Measurements from ENCODE around the gene COPS3.
"Not testable (repeated sequence)": the region's sequence is repeated elsewhere in the genome, so short reads cannot be mapped to it uniquely, and the experiment has no call there.

Gene COPS3

DNA sequence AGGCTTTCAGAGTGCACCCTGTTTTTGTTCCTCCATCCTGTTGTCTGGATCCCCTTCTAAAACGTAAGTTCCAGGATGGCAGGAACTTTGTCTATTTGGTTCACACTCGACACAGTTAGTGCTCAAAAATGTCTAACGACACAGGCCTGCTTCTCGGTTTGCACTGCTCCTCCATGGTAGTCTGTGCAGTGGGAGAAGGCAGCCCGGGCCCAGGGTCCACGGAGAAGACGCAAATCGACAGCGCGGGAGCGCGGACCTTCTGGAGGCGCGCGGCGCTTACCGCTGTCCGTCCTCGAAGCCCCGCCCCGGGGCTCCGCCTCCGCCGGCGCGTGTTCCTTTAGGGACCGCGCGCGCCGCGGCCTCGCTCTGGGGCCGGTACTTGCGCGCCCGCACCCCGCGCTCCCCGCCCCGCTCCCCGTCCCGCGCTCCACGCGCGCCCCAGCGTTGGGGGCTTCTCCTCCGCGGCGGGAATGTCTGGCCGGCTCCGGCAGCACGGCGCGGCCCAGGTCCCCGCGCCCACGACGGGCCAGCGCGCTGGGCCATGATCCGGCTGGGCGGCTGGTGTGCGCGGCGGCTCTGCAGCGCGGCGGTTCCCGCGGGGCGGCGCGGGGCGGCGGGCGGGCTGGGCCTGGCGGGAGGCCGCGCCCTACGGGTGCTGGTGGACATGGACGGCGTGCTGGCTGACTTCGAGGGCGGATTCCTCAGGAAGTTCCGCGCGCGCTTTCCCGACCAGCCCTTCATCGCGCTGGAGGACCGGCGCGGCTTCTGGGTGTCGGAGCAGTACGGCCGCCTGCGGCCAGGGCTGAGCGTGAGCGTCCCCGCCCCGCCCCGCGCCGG, 22.2 kb upstream of the COPS3 start, which contains the start of gene NT5M:
Gene NT5M (plus strand): TSS at position 364 of the 837 bp plus-strand sequence. CDS start 178 bp downstream, at position 542.
- FAIRE-seq (no peak), DNase-seq (ENCODE audit: low spot score) (peak; percentile 13)

DNA sequence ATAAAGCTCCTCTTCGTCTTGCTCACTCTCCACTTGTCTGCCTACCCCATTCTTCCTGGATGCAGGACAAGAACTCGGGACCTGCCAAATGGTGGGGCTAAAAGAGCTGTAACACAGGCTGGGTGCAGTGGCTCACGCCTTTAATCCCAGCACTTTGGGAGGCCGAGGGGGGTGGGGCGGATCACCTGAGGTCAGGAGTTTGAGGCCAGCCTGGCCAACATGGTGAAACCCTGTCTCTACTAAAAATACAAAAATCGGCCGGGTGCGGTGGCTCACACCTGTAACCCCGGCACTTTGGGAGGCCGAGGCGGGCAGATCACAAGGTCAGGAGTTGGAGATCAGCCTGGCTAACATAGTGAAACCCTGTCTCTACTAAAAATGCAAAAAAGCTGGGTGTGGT, 20.6 kb upstream of the COPS3 start:
- not testable (repeated sequence) for DNase-seq (ENCODE audit: low spot score); FAIRE-seq

DNA sequence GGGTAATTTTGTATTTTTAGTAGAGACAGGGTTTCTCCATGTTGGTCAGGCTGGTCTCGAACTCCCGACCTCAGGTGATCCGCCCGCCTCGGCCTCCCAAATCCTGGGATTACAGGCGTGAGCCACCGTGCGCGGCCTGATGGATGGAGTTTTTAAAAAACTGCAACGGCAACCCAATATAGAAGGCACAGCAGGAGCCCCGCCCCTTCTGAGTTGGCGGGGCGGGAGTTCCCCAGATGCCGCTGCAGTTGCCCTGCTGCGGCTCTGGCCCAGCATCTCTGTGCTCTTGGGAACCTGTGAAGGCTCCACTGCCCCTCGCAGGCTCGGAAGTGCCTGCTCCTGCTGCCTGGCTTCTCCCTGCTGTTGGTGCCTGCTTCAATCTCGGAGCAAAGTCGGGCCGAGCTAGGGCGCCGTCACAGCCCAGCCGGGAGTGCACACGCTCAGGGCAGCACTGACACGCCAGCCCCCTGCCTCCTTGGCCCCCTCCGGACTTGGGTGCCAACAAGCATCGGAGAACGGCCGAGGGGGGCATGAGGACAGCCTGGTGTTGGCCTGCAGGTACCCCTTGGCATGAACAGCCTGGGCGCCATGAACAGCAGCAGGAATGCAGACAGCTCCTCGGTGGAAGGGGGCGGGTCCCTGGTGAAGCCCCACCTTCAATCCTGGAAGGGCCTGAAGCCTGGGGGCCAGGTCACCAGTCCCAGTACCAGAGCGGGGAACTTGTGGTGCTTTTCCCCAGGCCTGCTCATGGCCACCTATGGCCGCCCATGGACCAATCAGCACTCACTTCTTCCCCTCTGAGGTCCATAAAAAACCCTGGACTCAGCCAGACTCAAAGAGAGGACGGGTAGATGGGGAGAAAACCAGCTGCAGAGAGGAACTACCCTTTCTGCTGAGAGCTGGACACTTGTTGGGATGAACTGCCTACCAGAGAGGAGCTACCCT, 19.9 kb upstream of the COPS3 start:
- FAIRE-seq (no peak), DNase-seq (ENCODE audit: low spot score) (peak; percentile 8)

DNA sequence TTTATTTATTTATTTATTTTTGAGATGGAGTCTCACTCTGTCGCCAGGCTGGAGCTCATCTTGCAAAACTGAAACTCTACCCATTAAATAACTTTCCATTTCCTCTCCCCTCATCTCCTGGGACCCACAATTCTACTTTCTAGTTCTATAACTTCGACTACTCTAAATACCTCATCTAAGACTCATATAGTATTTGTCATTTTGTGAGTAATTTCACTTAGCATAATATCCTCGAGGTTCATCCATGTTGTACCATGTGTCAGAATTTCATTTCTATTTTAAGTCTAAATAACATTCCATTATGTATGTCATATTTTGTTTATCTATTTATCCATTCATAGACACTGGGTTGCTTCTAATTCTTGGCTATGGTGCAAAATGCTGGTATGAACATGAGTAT, 17.1 kb upstream of the COPS3 start:
- no peak for FAIRE-seq
- DNase-seq (ENCODE audit: low spot score): no peak

DNA sequence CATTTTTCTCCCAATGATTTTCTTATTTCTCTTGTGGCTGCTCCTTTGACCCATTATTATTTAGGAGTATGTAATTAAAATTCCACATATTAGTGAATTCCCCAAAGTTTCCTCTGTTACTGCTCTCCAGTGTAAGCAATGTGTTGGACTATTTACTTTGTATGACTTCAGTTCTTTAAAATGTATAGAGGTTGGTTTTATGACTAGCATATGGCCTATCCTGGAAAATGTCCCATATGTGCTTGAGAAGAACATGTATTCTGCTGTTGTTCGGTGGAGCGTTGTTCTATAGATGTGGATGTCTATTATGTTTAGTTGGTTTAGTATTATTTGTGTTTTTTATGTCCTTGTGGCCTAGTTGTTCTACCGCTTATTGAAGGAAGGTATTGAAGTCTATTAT, 16.2 kb upstream of the COPS3 start:
- FAIRE-seq: no peak

DNA sequence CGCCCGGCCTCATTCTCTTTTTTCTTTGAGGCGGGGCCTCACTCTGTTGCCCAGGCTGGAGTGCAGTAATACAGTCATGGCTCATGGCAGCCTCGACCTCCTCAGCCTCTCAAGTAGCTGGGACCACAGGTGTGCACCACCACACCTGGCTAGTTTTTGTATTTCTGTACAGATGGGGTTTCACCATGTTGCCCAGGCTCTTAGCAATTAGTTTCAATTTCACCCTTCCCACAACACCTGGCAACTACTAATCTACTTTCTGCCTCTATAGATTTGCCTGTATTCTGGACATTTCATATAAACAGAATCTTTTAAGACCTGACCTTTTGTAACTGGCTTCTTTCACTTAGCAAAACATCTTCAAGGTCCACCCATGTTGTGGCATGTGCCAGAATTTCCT, 14.1 kb upstream of the COPS3 start:
- no peak for FAIRE-seq

More for the DNA sequence above, 16.2 kb upstream of the COPS3 start:
- no peak for DNase-seq (ENCODE audit: low spot score)

DNA sequence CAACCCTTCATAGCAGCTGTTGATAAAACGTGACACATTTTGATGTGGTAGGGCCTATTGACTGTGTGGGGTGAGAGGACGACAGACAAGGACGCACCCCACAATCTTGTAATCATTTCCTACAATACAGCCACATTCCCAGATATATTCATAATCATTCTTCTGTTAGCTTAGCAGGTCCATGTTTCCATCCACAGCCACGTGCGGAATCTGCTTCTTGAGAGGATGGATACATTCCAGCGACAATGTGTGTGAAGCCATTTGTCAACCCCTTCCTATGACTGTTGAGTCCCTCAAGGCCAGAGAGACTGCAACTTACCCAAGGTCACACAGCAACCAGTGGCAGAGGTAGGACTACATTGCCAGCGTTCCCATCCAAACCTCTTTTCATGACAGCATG, 8.7 kb upstream of the COPS3 start:
- DNase-seq (ENCODE audit: low spot score): no peak
- FAIRE-seq: no peak

More for the DNA sequence above, 14.1 kb upstream of the COPS3 start:
- DNase-seq (ENCODE audit: low spot score): no peak

DNA sequence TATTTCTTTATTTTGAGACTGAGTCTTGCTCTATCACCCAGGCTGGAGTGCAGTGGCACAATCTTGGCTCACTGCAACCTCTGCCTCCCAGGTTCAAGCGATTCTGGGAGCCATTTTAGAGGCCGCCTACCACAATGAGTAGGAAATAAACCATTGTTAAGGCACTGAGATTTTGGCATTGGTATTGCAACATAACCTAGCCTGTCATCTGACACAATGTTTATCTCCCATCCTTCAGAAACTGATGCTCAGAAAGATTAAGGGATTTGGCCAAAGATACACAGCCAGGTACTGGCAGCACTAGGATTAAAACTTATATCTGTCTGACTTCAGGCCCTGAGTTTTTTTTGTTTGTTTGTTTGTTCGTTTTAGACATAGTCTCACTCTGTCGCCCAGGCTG, 8.0 kb upstream of the COPS3 start:
- FAIRE-seq (no peak), DNase-seq (ENCODE audit: low spot score) (no peak)

DNA sequence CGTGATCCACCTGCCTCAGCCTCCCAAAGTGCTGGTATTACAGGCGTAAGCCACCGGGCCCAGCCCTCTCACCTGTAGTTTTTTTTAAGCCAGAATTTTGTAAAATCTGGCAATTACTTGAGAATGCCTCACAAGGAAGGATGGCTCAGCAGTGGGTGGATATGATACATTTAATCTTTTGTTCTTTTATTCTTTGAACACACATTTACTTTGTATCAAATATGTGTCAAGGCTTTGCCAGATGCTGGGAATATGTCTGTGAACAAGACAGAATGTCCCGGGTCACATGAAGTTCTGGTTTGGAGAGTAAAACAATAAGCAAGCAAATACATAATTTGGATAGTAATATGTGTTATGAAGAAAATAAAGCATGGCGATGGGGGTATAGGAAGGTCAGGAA, 4.9 kb upstream of the COPS3 start:
- no peak for FAIRE-seq

DNA sequence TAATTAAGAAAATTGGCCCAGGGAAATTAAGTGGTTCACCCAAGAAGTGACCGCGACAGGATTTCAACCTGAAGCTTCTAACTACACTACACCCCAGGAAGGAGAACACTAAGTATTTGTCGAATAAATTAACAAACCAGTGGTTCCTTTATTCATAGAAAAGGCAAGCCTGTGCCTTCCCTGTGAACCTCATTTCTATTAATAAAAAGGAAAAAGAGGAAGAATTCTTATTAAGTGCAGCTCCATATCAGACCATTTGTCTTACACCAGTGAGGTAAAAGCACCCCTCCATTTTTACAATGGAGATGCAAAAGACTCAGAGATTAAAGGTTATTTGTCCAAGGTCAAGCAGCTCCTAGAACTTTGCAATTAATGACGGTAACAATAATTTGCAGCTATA, 1.7 kb downstream of the COPS3 start:
- no peak for FAIRE-seq

More for the DNA sequence above, 4.9 kb upstream of the COPS3 start:
- no peak for DNase-seq (ENCODE audit: low spot score)

DNA sequence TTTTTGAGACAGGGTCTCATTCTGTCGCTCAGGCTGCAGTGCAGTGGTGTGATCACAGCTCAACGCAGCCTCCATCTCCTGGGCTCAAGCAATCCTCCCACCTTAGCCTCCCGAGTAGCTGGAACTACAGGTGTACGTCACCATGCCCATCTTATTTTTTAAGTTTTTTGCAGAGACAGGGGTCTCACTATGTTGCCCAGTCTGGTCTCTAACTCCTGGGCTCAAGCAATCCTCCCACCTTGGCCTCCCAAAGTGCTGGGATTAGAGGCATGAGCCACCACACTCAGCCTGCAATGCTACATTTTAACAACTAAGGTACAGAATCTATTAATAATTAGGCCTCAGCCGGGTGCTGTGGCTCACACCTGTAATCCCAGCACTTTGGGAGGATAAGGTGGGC, 3.6 kb downstream of the COPS3 start:
- FAIRE-seq; DNase-seq (ENCODE audit: low spot score): not testable (repeated sequence)

More for the DNA sequence above, 1.7 kb downstream of the COPS3 start:
- no peak for DNase-seq (ENCODE audit: low spot score)

DNA sequence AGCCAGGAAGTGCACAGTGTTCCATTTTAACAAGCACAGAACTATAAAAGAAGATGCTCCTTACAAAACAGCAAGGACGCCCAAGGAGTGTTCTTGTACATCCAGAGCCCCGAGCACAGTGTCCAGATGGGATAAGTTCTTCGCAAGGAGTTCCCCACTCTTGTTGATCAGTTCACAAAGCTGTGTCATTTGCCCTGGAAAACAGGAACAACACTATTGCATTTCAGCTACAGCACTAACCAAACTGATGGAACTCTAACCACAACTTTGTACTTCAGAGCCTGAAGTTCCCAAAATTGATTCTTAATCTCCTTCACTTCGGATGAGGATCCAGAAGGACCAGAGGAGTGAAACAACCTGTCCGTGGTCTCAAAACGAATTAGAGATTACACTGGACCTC, 5.1 kb downstream of the COPS3 start:
- FAIRE-seq: no peak
- DNase-seq (ENCODE audit: low spot score): no peak

DNA sequence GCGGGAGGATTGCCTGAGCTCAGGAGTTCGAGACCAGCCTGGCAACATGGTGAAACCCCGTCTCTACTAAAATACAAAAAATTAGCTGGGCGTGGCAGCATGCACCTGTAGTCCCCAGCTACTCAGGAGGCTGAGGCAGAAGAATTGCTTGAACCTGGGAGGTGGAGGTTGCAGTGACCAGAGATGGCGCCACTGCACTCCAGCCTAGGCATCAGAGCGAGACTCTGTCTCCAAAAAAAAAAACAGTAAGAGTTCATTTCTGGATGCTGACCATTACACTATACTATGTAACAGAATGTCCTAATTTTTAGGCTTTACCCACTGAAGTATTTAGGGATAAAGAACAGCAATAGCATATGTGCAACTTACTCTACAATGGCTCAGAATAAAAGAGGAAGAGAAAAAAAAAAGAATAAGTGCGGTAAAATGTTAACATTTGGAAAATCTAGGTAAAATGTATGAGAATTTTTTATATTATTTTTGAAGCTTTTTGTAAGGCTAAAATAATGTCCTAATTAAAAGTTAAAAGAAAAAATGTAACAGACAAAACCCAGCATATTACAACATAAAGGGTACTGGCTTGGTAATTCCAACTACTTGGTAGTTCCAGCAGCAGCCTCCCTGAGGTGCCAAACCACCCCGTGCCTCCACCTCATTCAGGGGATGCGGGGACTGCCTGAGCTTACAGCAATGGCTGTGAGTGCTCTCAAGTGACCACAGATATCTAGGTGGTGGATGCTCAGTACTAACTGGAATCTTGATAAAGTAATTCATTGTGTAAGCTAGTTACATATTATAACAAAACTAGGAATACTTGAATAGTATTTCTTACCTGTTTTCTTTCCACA, 10.9 kb downstream of the COPS3 start:
- FAIRE-seq (no peak), DNase-seq (ENCODE audit: low spot score) (no peak)

DNA sequence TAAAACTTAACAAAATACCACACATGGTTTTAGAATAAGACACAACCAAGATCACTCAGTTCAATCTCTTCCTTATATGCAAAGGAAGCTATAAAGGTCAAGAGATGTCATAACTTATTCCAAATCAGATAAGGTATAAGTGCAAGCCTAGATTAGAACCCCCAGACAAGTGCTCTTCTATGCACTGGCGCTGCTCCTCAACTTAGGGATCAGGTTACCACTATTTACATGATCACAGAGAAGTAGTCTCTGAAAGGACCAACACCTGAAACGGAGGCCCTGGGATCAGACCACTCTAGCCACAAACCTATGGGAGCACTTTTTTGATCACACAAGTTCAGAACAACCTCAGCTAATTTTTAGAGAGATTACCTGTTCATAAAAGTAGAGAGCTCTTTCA, 16.6 kb downstream of the COPS3 start:
- DNase-seq (ENCODE audit: low spot score) (no peak), FAIRE-seq (no peak)

DNA sequence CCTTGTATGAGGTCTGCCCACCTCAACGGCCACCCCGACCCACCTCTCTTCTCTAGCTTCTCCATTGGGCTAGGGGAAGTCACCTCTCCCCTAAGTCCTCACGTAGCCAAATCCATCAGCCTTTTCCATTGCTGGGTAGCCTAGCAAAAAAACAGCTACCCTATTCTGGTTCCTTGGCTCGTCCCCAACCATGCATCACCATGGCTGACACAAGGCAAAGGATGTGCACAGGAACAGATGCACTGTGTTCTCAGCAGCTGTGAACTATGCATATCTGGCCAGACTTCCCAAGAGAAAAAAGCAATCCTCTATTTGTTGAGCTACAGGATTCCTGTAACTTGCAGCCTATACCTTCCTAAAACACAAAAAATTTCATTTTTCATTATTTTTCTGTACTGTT, 22.0 kb downstream of the COPS3 start:
- DNase-seq (ENCODE audit: low spot score): no peak
- FAIRE-seq: no peak

DNA sequence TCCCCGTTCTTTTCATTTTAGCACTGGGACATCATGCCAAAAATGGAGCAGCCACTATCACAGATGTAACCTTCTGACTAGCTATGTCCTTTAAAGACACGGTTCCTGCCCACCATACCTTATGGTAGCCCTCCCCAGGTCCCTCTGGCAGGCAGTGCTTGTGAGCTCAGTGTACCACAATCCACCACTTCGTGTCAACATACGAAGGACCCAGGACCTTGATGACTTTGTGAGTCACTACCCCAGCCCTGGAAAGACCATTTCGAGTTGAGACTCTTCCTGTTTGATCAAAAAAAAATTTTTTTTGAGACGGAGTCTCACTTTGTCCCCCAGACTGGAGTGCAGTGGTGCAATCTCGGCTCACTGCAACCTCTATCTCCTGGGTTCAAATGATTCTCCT, 23.0 kb downstream of the COPS3 start:
- FAIRE-seq (no peak), DNase-seq (ENCODE audit: low spot score) (no peak)

DNA sequence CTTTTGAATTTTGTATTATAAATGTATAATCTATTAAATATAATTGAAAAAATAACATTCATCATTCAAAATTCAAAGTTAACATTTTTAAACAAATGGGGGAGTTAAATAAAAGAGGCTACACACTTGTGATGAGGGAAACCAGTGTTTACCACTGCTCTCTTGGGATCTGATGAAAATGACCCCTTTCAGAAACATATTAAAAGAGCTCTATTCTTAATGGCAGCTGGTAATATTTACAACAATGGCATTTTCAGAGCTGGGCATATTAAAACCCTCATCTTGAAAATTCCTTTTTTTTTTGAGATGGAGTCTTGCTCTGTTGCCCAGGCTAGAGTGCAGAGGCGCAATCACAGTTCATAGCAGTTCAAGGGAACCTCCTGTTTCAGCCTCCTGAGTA, 24.7 kb downstream of the COPS3 start:
- DNase-seq (ENCODE audit: low spot score) (no peak), FAIRE-seq (no peak)

DNA sequence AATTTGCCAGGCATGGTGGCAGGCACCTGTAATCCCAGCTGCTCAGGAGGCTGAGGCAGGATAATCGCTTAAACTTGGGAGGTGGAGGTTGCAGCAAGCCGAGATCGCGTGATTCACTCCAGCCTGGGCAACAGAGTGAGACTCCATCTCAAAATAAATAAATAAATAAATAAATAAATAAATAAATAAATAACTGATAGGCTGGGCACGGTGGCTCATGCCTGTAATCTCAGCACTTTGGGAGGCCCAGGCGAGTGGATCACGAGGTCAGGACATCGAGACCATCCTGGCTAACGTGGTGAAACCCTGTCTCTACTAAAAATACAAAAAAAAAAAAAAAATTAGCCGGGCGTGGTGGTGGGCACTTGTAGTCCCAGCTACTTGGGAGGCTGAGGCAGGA, 25.4 kb downstream of the COPS3 start:
- DNase-seq (ENCODE audit: low spot score); FAIRE-seq: not testable (repeated sequence)

DNA sequence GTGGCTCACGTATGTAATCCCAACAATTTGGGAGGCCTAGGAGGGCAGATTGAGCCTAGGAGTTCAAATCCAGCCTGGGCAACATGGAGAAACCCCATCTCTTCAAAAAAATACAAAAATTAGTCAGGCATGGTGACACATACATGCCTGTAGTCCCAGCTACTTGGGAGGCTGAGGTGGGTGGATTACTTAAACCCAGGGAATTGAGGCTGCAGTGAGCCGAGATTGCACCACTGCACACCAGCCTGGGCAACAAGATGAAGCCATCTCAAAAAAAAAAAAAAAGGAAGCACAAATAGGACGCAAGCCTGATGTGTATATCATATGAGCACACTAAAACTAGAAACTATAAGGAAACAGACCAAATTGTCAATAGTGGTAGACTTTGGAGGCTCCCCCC, 27.0 kb downstream of the COPS3 start:
- no peak for FAIRE-seq

DNA sequence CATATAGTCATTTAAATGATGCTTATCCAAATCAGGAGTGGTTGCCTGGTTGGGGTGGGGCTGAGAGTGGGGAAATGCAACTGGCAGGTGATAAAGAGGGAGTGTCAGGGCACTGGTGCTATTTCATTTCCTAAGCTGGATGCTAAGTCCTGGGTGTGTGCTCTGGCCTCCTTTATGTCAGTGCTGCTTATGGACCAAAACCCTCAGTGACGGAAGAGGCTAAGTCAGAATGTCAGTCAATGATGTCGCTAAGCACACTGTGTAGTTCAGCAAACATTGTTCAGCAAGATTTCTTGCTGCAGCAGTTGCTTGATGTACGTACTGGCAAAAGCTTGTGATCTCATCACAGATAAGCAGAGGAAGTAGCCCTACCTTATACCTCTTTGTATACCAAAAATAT, 27.6 kb downstream of the COPS3 start:
- FAIRE-seq: no peak
- DNase-seq (ENCODE audit: low spot score): no peak

More for the DNA sequence above, 27.0 kb downstream of the COPS3 start:
- no peak for DNase-seq (ENCODE audit: low spot score)

DNA sequence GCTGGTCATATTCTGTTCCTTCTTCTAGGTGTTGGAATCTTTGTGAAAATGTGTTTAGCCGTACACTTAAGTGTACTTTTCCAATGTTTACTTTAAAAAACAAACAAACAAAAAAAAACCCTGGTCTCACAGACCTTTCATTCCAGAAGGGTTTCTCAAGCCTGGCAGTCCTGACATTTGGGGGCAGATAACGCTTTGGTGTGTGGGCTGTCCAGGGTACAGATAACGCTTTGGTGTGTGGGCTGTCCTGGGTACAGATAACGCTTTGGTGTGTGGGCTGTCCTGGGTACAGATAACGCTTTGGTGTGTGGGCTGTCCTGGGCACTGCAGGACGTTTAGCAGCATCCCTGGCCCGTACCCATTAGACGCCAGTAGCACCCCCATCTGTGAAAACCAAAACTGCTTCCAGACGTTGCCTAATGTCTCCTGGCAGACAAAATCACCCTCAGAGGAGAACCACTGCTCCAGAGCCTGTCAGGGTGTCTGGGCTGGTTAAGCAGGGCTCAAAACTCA, 28.8 kb downstream of the COPS3 start:
- DNase-seq (ENCODE audit: low spot score): no peak
- no peak for FAIRE-seq
